ENCODE data around the gene DYRK4.

DNA sequence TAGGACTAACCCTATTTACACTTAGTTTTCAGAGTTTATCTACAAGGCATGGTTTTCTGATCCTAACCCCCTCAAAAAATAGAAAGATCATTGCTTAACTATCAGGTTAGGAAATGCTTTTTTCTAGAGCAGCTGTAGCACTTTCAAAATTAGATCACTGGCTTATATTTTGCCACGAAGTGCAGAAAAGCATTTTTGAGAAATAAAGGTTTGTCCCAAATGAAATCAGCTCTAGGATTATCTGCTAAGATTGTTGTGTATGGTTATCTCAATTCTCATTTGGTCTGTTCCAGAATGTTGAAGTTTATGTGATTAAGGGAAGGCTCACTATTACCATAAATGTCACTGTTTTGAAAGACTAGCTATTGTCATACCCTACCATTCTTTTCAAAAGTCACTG lies 9.8 kb upstream of the DYRK4 start:
- no peak for TF ChIP-seq EZH2phosphoT487 (IDR thresholded peaks at IDR 0.05; ENCODE audit: borderline replicate concordance, low read length)
- TF ChIP-seq, protein P1, sequence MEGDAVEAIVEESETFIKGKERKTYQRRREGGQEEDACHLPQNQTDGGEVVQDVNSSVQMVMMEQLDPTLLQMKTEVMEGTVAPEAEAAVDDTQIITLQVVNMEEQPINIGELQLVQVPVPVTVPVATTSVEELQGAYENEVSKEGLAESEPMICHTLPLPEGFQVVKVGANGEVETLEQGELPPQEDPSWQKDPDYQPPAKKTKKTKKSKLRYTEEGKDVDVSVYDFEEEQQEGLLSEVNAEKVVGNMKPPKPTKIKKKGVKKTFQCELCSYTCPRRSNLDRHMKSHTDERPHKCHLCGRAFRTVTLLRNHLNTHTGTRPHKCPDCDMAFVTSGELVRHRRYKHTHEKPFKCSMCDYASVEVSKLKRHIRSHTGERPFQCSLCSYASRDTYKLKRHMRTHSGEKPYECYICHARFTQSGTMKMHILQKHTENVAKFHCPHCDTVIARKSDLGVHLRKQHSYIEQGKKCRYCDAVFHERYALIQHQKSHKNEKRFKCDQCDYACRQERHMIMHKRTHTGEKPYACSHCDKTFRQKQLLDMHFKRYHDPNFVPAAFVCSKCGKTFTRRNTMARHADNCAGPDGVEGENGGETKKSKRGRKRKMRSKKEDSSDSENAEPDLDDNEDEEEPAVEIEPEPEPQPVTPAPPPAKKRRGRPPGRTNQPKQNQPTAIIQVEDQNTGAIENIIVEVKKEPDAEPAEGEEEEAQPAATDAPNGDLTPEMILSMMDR (IDR thresholded peaks at IDR 0.05; ENCODE audit: low read depth, low read length, poor library complexity, severe bottlenecking), result no peak

All from DOHH2 (cell line).